HG03064 (cell line): ENCODE data around the gene SGCE.

Experiments
- ATAC-seq: cut with Tn5 transposase; IDR thresholded peaks from one replicate; pipeline ENCODE4 v1.9.1; 2021; ENCODE audit warnings: low read depth; ENCODE audit not compliant: unreplicated experiment

Gene SGCE

GRCh38 chr7:94660006-94660405, 4.1 kb upstream of the SGCE start:
- no peak for ATAC-seq

GRCh38 chr7:94658826-94659225, 2.9 kb upstream of the SGCE start:
- ATAC-seq = no peak

- ATAC-seq = peak; percentile 82
These were observed 2.1 kb upstream of the SGCE start for GRCh38 chr7:94657771-94658693.

GRCh38 chr7:94656925-94657731, 1.2 kb upstream of the SGCE start:
- no peak for ATAC-seq

- no peak for ATAC-seq
These were observed 658 bp upstream of the SGCE start for GRCh38 chr7:94656658-94656924.

- no peak for ATAC-seq
These were observed 646 bp downstream of the SGCE start for GRCh38 chr7:94655126-94655847.

- no peak for ATAC-seq
These were observed 1.2 kb downstream of the SGCE start for GRCh38 chr7:94654783-94655125.

- ATAC-seq = no peak
These were observed 5.5 kb downstream of the SGCE start for GRCh38 chr7:94650147-94651051.

GRCh38 chr7:94649450-94649849, 6.5 kb downstream of the SGCE start:
- no peak for ATAC-seq

GRCh38 chr7:94648731-94649130, 7.2 kb downstream of the SGCE start:
- no peak for ATAC-seq

GRCh38 chr7:94647295-94647694, 8.6 kb downstream of the SGCE start:
- ATAC-seq = no peak

- no peak for ATAC-seq
These were observed 12.0 kb downstream of the SGCE start for GRCh38 chr7:94643771-94644545.

GRCh38 chr7:94642838-94643653, 12.9 kb downstream of the SGCE start:
- ATAC-seq = no peak

- no peak for ATAC-seq
These were observed 16.5 kb downstream of the SGCE start for GRCh38 chr7:94639384-94639783.

GRCh38 chr7:94635687-94636086, 20.2 kb downstream of the SGCE start:
- no peak for ATAC-seq

GRCh38 chr7:94634502-94634901, 21.4 kb downstream of the SGCE start:
- ATAC-seq = no peak

- no peak for ATAC-seq
These were observed 22.2 kb downstream of the SGCE start for GRCh38 chr7:94633687-94634086.

- no peak for ATAC-seq
These were observed 23.0 kb downstream of the SGCE start for GRCh38 chr7:94633014-94633341.
